ENCODE results near the gene BMAL1. TPM values are rescaled to one million over a fixed set of nuclear protein-coding genes. Genes with fewer than 3 reads are reported as not detected.

The BMAL1 gene
- total and polyA plus RNA-seq, 2 donors from 2014 or later, result 9.2 to 20.6 TPM

DNA sequence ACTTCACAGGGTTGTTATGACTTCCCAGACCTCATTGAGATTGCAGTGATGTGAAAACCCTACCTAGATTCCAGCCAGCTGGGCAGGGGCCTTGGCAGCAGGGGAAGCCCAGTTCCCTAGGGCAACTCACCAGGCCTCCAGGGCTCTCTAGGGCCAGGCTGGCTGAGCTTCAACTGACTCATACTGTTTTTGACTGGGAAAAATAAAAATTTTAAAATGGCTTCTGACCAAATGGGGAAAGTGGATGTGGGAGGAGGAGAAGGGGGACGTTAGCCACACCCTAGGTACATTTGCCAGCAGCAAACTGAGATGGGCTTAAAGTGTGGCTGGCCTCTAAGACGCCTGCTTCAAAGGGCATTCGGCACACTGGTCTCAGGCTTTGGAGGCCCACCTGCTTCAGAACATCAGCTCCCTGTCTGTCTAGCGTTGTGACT, 39.0 kb downstream of the BMAL1 start:
- Histone ChIP-seq H3K9ac (ENCODE audit: low read length in 3 of 3) (no peak overlapping the region), H3K4me3 (ENCODE audit: low read length in 3 of 3) (no peak overlapping the region), H3K27ac (ENCODE audit: low read depth in 2 of 2, low read length in 2 of 2) (peak overlapping the region in 1 of 2 donors; percentile 61), H3K27me3 (ENCODE audit: control insufficient read depth, insufficient read depth, low read length) (no peaks in the 10 kb centered on the region), H3K36me3 (ENCODE audit: control insufficient read depth in 2 of 3, insufficient read depth in 3 of 3, low read length in 3 of 3) (peaks cover 0 to 3% (median 0%) of the 10 kb centered on the region in 3 donors), H3K9me3 (ENCODE audit: control insufficient read depth in 2 of 3, insufficient read depth in 1 of 3, low read length in 3 of 3) (no peaks in the 10 kb centered on the region), H3K4me1 (ENCODE audit: control insufficient read depth in 2 of 3, insufficient read depth in 2 of 3, low read depth in 1 of 3, low read length in 3 of 3) (peaks cover 0 to 12% (median 0%) of the 10 kb centered on the region in 3 donors)
- DNase-seq (no peak), FAIRE-seq (no peak)
- intact Hi-C loops (cut with DNase I), result no loop called here
- TF ChIP-seq, protein P1, sequence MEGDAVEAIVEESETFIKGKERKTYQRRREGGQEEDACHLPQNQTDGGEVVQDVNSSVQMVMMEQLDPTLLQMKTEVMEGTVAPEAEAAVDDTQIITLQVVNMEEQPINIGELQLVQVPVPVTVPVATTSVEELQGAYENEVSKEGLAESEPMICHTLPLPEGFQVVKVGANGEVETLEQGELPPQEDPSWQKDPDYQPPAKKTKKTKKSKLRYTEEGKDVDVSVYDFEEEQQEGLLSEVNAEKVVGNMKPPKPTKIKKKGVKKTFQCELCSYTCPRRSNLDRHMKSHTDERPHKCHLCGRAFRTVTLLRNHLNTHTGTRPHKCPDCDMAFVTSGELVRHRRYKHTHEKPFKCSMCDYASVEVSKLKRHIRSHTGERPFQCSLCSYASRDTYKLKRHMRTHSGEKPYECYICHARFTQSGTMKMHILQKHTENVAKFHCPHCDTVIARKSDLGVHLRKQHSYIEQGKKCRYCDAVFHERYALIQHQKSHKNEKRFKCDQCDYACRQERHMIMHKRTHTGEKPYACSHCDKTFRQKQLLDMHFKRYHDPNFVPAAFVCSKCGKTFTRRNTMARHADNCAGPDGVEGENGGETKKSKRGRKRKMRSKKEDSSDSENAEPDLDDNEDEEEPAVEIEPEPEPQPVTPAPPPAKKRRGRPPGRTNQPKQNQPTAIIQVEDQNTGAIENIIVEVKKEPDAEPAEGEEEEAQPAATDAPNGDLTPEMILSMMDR (IDR thresholded peaks at IDR 0.05; ENCODE audit: borderline replicate concordance, extremely low read depth, insufficient read depth), result no peak

GRCh38 chr11:13317293-13318080, 39.9 kb downstream of the BMAL1 start:
- no peak for DNase-seq
- no peak overlapping the region for H3K27ac ChIP-seq (ENCODE audit: low read depth in 2 of 2, low read length in 2 of 2)
- TF ChIP-seq, protein P1 (IDR thresholded peaks at IDR 0.05; ENCODE audit: borderline replicate concordance, extremely low read depth, insufficient read depth), result no peak
- intact Hi-C loops (cut with DNase I), result no loop called here
- H3K9ac ChIP-seq (ENCODE audit: low read length in 3 of 3), result no peak overlapping the region
- H3K9me3 ChIP-seq (ENCODE audit: control insufficient read depth in 2 of 3, insufficient read depth in 1 of 3, low read length in 3 of 3), result no peaks in the 10 kb centered on the region
- H3K27me3 ChIP-seq (ENCODE audit: control insufficient read depth, insufficient read depth, low read length), result no peaks in the 10 kb centered on the region
- FAIRE-seq, result no peak
- no peak overlapping the region for H3K4me3 ChIP-seq (ENCODE audit: low read length in 3 of 3)
- H3K4me1 ChIP-seq (ENCODE audit: control insufficient read depth in 2 of 3, insufficient read depth in 2 of 3, low read depth in 1 of 3, low read length in 3 of 3), result peaks cover 0 to 12% (median 0%) of the 10 kb centered on the region in 3 donors
- H3K36me3 ChIP-seq (ENCODE audit: control insufficient read depth in 2 of 3, insufficient read depth in 3 of 3, low read length in 3 of 3), result peaks cover 0 to 3% (median 0%) of the 10 kb centered on the region in 3 donors

DNA sequence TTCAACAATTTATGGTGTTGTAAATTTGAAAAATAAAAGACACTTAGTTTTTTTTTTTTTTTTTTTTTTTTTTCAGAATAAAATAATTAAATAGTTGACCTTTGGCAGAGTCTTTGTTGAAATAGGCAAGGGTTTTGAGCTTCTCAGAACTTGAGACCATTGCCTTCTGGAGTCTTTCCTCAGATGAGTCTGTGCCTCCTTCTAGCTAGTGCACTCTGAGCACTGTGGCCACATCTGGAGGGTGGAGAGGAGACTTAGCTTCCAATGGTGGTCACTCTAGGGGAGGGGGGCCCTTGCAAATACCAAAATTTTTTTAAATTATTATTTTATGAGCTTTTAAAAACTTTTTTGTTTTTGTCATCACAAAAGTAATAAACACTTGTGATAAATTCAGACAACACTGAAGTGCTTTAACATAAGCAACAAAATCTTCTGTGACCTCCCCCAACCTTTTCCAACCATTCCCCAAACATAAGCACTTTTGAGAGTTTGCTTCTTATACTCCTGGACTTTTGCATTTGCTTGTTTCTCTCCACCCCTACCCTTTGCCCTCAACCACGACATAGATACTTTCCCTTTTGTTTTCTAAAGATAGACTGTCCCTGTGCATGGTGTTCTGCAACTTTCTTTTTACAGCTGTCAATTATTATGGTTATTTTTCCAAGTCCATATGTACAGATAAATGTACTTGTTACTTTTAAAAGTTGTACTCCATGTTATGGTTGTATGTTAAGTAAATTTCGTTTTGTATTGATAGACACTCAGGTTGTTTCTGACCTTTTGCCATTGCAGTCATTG, 41.1 kb downstream of the BMAL1 start:
- Histone ChIP-seq H3K27me3 (ENCODE audit: control insufficient read depth, insufficient read depth, low read length) (no peaks in the 10 kb centered on the region), H3K9me3 (ENCODE audit: control insufficient read depth in 2 of 3, insufficient read depth in 1 of 3, low read length in 3 of 3) (no peaks in the 10 kb centered on the region), H3K9ac (ENCODE audit: low read length in 3 of 3) (no peak overlapping the region), H3K27ac (ENCODE audit: low read depth in 2 of 2, low read length in 2 of 2) (no peak overlapping the region), H3K4me1 (ENCODE audit: control insufficient read depth in 2 of 3, insufficient read depth in 2 of 3, low read depth in 1 of 3, low read length in 3 of 3) (peaks cover 0 to 12% (median 0%) of the 10 kb centered on the region in 3 donors), H3K36me3 (ENCODE audit: control insufficient read depth in 2 of 3, insufficient read depth in 3 of 3, low read length in 3 of 3) (no peaks in the 10 kb centered on the region), H3K4me3 (ENCODE audit: low read length in 3 of 3) (no peak overlapping the region)
- intact Hi-C loops (cut with DNase I), result no loop called here
- DNase-seq (no peak), FAIRE-seq (no peak)
- TF ChIP-seq, protein P1 (IDR thresholded peaks at IDR 0.05; ENCODE audit: borderline replicate concordance, extremely low read depth, insufficient read depth), result no peak

Data from kidney (tissue), 14 donors.